NCI-H2081 treated with DMSO at 0.1 percent for 48 hours (cell line): ENCODE results near the gene ALDH5A1.

Source experiments
- DNase-seq: peaks from one replicate; lab custom pipeline; 2025; lab: John Stamatoyannopoulos, UW

Gene ALDH5A1

DNA sequence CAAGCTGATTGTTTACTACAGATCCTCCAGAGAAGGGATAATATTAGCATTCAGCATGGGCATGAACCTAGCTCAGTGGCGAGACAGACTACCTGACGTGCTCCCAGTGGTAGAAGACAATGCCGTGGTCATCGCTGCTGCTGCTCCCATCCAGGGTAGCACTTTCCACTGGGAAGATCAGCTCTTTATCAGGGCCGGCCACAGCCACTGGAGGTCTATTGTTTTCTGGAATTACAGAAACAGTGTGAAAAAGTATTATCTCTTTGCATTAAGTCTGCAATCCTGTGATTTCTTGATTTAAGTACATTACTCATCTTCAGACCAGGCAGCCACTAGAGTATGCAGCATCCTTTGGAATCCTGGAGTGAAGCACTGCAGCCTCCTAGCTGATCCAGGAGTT lies 75.0 kb downstream of the ALDH5A1 start:
- no peak for DNase-seq

DNA sequence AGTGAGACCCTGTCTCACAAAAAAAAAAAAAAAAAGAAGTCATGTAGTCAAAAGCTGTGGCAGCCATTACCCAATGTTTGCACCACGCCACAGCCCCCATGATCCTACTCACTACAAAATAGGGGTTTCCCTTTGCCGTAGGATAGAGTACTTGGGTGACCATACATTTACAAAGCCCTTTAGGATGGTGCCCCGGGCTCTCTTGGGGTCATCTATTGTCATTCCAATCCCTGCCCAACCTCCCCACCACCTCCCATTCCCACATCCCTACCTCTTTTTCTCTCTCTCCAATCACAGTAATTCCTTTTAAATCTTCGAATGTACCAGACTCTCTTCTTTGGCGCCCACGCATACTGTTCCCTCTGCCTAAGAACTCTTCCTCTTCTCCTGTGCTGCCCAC lies 76.6 kb downstream of the ALDH5A1 start:
- DNase-seq, result no peak

DNA sequence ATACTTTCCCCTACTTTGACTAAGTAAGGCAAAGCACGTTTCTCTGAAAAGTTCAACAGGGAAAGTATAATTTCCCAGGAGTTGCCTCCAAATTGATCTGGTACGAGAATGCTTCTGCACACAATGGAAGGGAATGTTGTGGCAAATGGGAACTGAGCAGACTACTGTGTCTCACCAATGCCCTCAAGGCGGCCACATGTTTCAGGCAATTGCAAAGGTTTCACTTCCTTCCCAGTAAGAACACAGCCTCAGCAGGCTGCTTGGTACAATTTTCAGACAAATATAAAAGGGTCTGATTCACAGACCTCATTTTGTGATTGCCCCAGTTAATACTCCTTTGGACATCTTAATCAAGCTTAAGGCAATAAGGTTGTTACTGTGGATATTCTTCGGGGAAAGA lies 80.0 kb downstream of the ALDH5A1 start:
- no peak for DNase-seq

DNA sequence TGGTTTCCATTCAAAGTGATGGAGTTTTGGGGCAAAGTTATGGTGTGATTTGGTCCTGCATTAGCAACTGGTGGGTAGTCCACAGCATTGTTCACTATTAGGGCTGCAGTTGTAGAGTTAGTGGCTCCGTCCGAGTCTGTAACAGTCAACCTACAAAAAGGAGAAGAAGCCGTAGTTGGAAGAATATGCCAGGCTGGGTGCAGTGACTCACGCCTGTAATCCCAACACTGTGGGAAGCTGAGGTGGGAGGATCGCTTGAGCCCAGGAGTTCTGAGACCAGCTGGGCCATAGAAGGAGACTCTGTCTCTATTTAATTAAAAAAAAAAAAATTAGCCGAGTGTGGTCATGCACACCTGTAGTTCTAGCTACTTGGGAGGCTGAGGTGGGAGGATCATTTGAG lies 81.7 kb downstream of the ALDH5A1 start:
- DNase-seq, result no peak

DNA sequence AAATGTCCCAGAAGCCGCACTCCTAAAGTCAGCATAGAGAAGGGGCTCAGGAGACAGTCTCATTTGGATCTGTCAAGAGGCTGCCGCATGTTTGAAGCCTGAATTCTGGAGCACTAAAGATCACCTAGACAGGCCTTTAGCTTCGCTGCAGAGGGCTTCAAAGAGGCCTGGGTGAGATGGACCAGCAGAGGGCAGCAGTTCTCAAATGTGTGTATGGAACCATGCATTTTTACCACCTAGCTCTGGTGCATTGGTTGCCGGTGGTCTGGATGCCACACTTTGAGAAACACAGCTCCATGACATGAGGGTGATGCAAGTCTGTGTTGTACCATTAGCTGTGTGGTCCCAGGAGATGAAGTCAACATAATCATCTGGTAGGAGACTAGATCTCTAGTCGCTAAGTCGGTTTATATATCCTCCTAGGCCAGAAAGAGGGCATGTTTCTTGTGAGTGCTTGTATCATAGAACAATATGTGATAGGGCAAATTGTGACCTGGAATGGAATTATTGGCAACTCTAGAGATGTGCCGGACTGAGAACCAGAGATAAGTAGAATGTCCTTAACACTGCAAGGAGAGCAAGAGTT lies 86.4 kb downstream of the ALDH5A1 start:
- peak; percentile 10 for DNase-seq

DNA sequence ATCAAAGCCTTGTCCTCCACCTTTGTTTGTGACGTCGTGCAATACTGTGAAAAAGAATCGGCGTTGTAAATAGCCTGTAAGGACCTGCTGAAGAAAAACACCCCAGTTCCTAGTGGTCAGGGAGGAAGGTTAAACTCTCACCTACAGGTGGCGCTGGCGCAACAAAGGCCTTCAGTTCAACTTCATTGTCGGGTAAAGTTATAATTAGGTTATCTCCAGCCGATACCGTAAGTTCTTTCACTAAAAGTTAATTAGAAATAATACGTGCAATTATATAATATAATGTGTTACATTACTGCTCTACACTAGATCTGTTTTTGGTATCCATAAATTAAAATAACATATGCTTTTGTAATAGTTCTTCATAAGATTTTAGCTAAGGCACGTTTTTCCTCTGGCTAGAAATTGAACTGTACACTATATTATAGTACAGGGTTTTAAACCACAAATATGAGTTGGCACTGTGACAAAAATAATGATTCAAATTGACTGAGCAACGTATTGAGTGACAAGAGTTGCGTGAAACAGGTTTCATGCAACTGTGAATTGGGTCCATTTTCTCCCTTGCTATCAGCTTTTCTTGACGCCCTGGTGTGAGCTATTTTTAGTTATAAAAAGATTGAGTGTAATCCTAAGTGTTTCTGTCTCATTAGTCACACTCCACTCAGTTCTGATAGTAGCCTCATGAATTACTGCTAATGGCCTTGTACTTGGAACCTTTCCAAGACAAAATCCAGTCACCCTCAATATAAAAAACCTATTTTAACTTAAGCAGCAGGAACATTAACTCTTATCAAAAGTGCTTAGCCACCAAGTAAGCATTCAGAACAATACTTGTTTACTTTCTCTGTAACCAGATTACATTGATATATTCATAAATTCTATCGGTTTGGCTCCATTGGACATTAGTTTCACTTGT lies 89.0 kb downstream of the ALDH5A1 start:
- peak; percentile 90 for DNase-seq

DNA sequence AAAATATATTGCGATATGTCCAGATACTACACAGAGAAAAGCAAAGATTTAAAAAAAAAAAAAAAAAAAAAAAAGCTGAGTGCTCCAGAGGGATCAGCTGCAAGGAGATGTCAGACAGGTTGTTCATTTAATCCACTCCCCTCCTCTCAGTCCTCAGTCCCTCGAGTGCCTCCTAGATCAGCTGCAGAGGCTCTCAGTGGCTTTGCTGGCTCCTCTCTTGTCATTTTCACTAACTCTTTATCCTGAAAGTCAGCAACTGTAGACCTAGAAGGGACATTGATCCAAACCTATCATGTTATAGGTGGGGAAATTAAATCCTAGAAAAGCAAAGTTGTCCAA lies 89.6 kb downstream of the ALDH5A1 start:
- peak; percentile 64 for DNase-seq
